Right lobe of liver (tissue), 6 donors: ENCODE measurements around the gene TRPM6. TPM values are rescaled to one million over a fixed set of nuclear protein-coding genes. Genes with fewer than 3 reads are reported as not detected.
"Not testable (repeated sequence)": the region's sequence is repeated elsewhere in the genome, so short reads cannot be mapped to it uniquely, and the experiment has no call there.

Experiments used
- ATAC-seq, 4 donors: fragments of 200-7000 bp; cut with Tn5 transposase; one replicate each; pipeline ENCODE4 v1.9.1; 2020; ENCODE audit warnings: mild to moderate bottlenecking in 4 of 4, moderate library complexity in 4 of 4
- DNase-seq, 3 donors: peaks; one replicate each; pipeline ENCODE4 v3.0.0-alpha.2; 2020
- H3K27ac ChIP-seq, 3 donors: fragments of 200-600 bp; one replicate each; pipeline ENCODE4 v1.8.0; 2022
- H3K27me3 ChIP-seq, 2 donors: fragments of 200-600 bp; one replicate each; pipeline ENCODE4 v1.8.0; 2022
- H3K36me3 ChIP-seq, 4 donors: fragments of 200-600 bp; sonication (generic) in 1 of 4; one replicate each; pipeline versions ENCODE4 v1.5.1 to v1.8.0; 2017 to 2022; ENCODE audit warnings: control low read depth in 1 of 4
- H3K4me1 ChIP-seq, 4 donors: fragments of 200-600 bp; sonication (generic) in 1 of 4; one replicate each; pipeline versions ENCODE4 v1.5.1 to v1.8.0; 2017 to 2022; ENCODE audit warnings: control low read depth in 1 of 4
- H3K4me3 ChIP-seq, 3 donors: fragments of 200-600 bp; one replicate each; pipeline ENCODE4 v1.8.0; 2022
- H3K9me3 ChIP-seq, 4 donors: fragments of 200-600 bp; sonication (generic) in 1 of 4; one replicate each; pipeline versions ENCODE4 v1.5.1 to v1.8.0; 2017 to 2022; ENCODE audit warnings: control low read depth in 1 of 4
- POLR2A ChIP-seq: fragments of 450-650 bp; IDR thresholded peaks from one replicate; pipeline ENCODE4 v1.6.1; 2017; ENCODE audit warnings: antibody characterized with exemption, mild to moderate bottlenecking
- WGBS: methylation state at CpG from one replicate; pipeline ENCODE4 v1.1.6; 2018; ENCODE audit warnings: low coverage, low lambda C conversion rate; ENCODE audit not compliant: insufficient coverage; ENCODE audit errors: missing lambda C conversion rate; 5-methylcytosine and 5-hydroxymethylcytosine counted together
- intact Hi-C, 2 donors: fragments of 100-400 bp; cut with DNase I; formaldehyde crosslinking; loops; one replicate each; pipeline versions ENCODE4 v1.11.2 to v1.14.1; 2022
- total RNA-seq, 6 experiments: library from RNA; depleted of rRNA in 2 of 6; stranded (reverse); fragments of >200 nt in 2 of 6; fragmentation: NEBNext Ultra II Directional in 3 of 6; extraction: Animal tissue kit (Norgen Biotek cat#: 25700) in 3 of 6; gene quantifications; one replicate each; pipeline versions ENCODE4 v1.1.0 to v1.2.4, GENCODE V29; 2016 to 2023
- TF ChIP-seq, protein P1 (sequence below), 4 donors: fragments of 200-600 bp in 3 of 4; fragments of 450-650 bp in 1 of 4; IDR thresholded peaks; one replicate each; pipeline versions ENCODE4 v1.5.1 to v1.8.0; 2016 to 2022; ENCODE audit warnings: antibody characterized with exemption in 4 of 4, mild to moderate bottlenecking in 2 of 4
- donor health status: DM: no; HTN: yes; CAD: no.
- donor health status: DM: no; HTN: no; CAD: no.
- donor health status: DM: no; HTN: no; CAD: no.
- donor health status: DM: no; HTN: yes; CAD: no.
- donor health status: DM: no; HTN: yes; CAD: no.

The TRPM6 gene
- total RNA-seq, 6 experiments from 2014 or later = 0.05 to 0.24 (median 0.15) TPM; not detected in 1

DNA sequence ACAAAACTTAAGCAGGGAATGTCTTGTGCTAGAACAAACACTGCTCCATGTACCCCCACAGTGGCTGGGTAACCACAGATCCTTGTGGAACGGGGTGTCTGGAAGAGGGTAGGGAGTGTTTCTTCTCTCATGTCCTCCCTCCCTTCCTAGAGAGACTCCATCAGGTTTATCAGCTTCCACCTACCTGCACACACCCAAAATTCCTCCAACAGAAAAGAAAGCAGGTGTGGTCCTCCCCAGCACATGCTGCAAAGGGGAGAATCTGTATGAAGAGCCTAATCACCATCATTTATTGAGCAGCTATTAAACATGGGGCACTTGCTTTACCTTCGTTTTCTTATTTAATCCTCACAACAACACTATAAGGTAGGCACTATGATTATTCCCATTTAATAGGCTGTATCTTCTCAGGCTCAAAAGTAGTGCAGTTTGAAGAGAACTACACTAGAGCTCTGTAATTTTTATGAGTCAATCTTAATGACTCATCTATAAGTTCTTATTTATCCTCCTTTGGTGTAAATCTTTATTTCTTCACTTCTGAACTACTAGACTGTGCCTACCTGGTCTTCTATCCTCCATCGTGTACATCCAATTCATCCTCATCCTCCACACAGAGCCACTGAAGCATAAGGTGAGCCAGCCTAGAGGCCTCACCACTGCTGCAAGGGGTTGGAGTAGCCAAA lies 33.4 kb upstream of the TRPM6 start:
- Histone ChIP-seq H3K27ac (no peak overlapping the region), H3K4me3 (no peak overlapping the region)
- whole genome bisulfite sequencing = 55% methylated on average over 3 of the region's 3 CpGs

DNA sequence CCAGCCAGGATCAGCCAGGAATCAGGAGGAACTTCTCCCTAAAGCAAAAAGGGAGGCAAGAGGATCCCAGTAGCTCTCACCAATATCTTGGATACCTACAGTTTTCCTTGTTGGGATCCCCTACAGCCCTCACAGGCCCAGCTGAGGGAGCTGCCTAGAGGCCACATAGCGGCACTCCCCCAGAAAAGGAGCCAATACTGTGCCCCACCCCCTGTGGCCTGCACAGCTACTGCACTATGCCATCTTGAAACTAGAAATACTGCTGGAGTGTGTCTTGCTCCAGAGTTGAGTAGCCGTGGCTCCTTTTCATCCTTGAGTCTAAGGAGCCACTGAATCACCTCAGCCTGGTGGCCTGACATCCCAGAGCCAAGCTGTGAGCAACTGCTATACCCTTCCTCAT lies 22.3 kb upstream of the TRPM6 start:
- Histone ChIP-seq H3K4me3 (no peak overlapping the region), H3K27ac (no peak overlapping the region), H3K36me3 (no peaks in the 10 kb centered on the region), H3K9me3 (no peaks in the 10 kb centered on the region), H3K27me3 (no peaks in the 10 kb centered on the region), H3K4me1 (no peaks in the 10 kb centered on the region)
- DNase-seq (no peak), ATAC-seq (no peak)
- intact Hi-C loops = no loop called here
- WGBS = no CpG with 5 or more reads among the region's 2 CpGs
- no peak for TF ChIP-seq POLR2A

More for the DNA sequence above, 33.4 kb upstream of the TRPM6 start:
- DNase-seq (no peak), ATAC-seq (no peak)
- intact Hi-C loops = no loop called here
- Histone ChIP-seq H3K27me3 (no peaks in the 10 kb centered on the region), H3K36me3 (no peaks in the 10 kb centered on the region), H3K4me1 (no peaks in the 10 kb centered on the region), H3K9me3 (no peaks in the 10 kb centered on the region)
- TF ChIP-seq, protein P1, sequence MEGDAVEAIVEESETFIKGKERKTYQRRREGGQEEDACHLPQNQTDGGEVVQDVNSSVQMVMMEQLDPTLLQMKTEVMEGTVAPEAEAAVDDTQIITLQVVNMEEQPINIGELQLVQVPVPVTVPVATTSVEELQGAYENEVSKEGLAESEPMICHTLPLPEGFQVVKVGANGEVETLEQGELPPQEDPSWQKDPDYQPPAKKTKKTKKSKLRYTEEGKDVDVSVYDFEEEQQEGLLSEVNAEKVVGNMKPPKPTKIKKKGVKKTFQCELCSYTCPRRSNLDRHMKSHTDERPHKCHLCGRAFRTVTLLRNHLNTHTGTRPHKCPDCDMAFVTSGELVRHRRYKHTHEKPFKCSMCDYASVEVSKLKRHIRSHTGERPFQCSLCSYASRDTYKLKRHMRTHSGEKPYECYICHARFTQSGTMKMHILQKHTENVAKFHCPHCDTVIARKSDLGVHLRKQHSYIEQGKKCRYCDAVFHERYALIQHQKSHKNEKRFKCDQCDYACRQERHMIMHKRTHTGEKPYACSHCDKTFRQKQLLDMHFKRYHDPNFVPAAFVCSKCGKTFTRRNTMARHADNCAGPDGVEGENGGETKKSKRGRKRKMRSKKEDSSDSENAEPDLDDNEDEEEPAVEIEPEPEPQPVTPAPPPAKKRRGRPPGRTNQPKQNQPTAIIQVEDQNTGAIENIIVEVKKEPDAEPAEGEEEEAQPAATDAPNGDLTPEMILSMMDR (IDR thresholded peaks at IDR 0.05) = no peak
- TF ChIP-seq POLR2A = no peak

DNA sequence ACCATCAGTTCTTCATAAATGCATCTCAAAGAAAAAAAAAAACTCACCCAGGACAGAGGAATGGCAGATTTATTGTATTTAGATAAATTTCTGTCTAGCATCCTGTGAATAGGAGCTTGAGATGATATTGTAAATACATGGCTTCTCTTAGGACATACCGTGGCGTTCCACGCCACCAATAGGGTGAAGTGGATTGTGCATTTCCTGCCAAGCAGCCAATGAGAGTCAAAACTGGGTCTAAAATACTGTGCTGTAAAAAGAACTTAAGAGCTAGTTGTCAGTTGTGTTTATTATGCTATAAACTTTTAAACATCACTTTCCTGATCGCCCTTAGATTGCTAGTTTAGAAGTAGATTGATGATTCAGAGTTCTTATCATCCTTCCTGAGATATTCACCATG lies 20.9 kb upstream of the TRPM6 start:
- Histone ChIP-seq H3K9me3 (no peaks in the 10 kb centered on the region), H3K4me3 (no peak overlapping the region), H3K4me1 (no peaks in the 10 kb centered on the region), H3K27ac (no peak overlapping the region), H3K36me3 (no peaks in the 10 kb centered on the region), H3K27me3 (no peaks in the 10 kb centered on the region)
- no peak for TF ChIP-seq POLR2A
- ATAC-seq (no peak), DNase-seq (no peak)
- 69% methylated on average over 4 of the region's 4 CpGs for WGBS
- intact Hi-C loops = no loop called here

DNA sequence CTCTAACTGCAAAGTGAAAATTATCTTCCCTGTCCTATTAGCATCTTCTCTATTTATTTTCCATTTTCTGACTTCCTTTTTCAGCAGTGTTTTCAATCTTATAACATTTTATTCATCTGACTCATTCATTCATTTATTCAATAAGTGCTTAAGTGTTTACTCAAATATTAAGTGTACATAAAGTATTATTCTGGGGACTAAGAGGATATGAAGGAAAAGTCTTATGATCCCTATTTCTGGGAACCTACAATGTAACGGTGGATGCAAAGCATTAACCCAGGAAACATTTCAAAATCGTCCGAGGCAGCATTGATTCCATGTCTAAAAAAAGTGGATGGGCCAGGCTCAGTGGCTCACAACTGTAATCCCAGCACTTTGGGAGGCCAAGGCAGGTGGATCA lies 19.4 kb upstream of the TRPM6 start:
- DNase-seq = no peak
- intact Hi-C loops = no loop called here
- Histone ChIP-seq H3K4me3 (no peak overlapping the region), H3K36me3 (no peaks in the 10 kb centered on the region), H3K27me3 (no peaks in the 10 kb centered on the region), H3K9me3 (no peaks in the 10 kb centered on the region), H3K27ac (no peak overlapping the region), H3K4me1 (no peaks in the 10 kb centered on the region)
- no peak for ATAC-seq
- TF ChIP-seq POLR2A = no peak
- TF ChIP-seq, protein P1 (IDR thresholded peaks at IDR 0.05) = no peak
- 62% methylated on average over 3 of the region's 3 CpGs for WGBS

DNA sequence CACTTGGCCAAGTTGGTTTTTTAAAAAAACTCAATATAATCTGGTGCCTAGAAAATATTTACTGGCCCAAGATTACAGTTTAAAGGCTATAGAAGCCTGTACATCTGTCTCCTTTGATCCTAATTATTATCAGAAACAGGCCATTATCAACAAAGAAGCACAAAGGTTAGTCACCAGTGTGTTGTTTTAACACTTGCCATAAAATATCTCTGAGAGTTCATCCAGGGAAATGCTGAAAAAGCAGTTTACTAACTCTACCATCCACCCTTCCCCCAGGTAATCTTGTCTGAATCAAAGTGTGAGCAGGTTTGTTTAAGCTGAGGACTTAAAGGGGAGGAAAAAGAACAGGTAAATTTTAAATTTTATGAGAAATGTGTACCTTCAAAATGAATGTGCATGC lies 13.3 kb upstream of the TRPM6 start:
- H3K4me3 ChIP-seq = no peak overlapping the region
- no peaks in the 10 kb centered on the region for H3K9me3 ChIP-seq
- no peak overlapping the region for H3K27ac ChIP-seq
- no peak for ATAC-seq
- no peaks in the 10 kb centered on the region for H3K4me1 ChIP-seq
- no peak for DNase-seq
- intact Hi-C loops = no loop called here
- no peaks in the 10 kb centered on the region for H3K27me3 ChIP-seq
- H3K36me3 ChIP-seq = no peaks in the 10 kb centered on the region
- TF ChIP-seq, protein P1 (IDR thresholded peaks at IDR 0.05) = no peak
- no peak for TF ChIP-seq POLR2A

DNA sequence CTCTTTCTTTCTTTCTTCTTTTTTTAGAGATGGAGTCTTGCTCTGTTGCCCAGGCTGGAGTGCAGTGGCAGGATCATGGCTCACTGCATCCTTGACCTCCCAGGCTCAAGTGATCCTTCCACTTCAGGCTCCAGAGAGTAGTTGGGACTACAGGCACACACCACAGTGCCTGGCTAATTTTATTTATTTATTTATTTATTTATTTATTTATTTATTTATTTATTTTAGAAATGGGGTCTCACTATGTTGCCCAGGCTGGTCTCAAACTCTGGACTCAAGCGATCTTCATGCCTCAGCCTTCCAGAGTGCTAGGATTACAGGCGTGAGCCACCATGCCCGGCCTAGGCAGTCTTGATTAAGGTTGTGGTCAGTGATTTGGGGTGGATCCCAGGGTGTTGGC lies 728 bp upstream of the TRPM6 start:
- H3K27me3 ChIP-seq, H3K4me3 ChIP-seq, H3K4me1 ChIP-seq, H3K36me3 ChIP-seq, DNase-seq, H3K9me3 ChIP-seq, H3K27ac ChIP-seq, intact Hi-C loops, ATAC-seq: not testable (repeated sequence)
- WGBS = 92% methylated on average over 3 of the region's 3 CpGs
